Kidney epithelial cell (primary cell): ENCODE data around the gene USP31. TPM values are rescaled to one million over a fixed set of nuclear protein-coding genes. Genes with fewer than 3 reads are reported as not detected.

Source experiments
- DNase-seq: peaks from one replicate; pipeline ENCODE4 v3.0.0-alpha.2; 2010; ENCODE audit warnings: low read depth
- H3K27me3 ChIP-seq: 2 replicates; pipeline ENCODE4 v1.6.0; 2011; ENCODE audit warnings: low read length; ENCODE audit not compliant: control insufficient read depth, insufficient read depth
- H3K36me3 ChIP-seq: 2 replicates; pipeline ENCODE4 v1.5.1; 2011; ENCODE audit warnings: low read length; ENCODE audit not compliant: control insufficient read depth, insufficient read depth
- H3K4me3 ChIP-seq: 2 replicates; pipeline ENCODE4 v1.5.1; 2011; ENCODE audit warnings: low read depth, mild to moderate bottlenecking, control low read depth, low read length
- total RNA-seq: library from RNA; depleted of rRNA; stranded (reverse); fragments of >200 nt; gene quantifications from 2 replicates; pipeline ENCODE4 v1.2.3, GENCODE V29; 2015
- TF ChIP-seq, protein P1 (sequence below): IDR thresholded peaks from 2 replicates; pipeline ENCODE4 v1.5.1; 2011; ENCODE audit warnings: mild to moderate bottlenecking, moderate library complexity, low read length, control low read depth, inconsistent platforms; ENCODE audit not compliant: insufficient read depth, poor library complexity, severe bottlenecking

USP31 gene
- total RNA-seq, 1 donor from 2014 or later = 16.1 TPM

DNA sequence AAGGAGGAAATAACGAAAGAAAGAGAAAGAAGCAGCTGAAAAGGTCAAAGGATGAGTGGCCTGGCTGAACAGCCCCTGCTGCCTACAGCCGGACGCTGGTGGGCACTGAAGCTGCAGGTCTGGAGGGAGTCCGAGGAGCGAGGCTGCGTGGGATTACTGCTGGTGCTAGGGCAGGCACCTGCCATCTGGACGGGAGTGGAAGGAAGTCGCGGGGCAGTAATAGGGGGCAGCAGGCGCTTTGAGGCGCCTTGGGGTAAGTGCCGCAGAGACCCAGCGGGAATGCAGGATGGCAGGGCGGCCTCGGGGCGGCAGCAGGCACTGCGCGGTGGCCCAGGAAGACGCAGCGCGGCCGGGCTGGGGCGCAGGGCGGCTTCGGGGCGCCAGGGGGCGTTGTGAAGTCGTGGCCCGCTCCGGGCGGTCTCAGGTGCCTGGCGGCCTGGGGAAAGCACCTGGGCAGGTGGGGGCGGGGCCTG is 33.0 kb upstream of the USP31 start:
- no peak overlapping the region for H3K4me3 ChIP-seq
- peaks cover 28% of the 10 kb centered on the region for H3K27me3 ChIP-seq
- TF ChIP-seq, protein P1, sequence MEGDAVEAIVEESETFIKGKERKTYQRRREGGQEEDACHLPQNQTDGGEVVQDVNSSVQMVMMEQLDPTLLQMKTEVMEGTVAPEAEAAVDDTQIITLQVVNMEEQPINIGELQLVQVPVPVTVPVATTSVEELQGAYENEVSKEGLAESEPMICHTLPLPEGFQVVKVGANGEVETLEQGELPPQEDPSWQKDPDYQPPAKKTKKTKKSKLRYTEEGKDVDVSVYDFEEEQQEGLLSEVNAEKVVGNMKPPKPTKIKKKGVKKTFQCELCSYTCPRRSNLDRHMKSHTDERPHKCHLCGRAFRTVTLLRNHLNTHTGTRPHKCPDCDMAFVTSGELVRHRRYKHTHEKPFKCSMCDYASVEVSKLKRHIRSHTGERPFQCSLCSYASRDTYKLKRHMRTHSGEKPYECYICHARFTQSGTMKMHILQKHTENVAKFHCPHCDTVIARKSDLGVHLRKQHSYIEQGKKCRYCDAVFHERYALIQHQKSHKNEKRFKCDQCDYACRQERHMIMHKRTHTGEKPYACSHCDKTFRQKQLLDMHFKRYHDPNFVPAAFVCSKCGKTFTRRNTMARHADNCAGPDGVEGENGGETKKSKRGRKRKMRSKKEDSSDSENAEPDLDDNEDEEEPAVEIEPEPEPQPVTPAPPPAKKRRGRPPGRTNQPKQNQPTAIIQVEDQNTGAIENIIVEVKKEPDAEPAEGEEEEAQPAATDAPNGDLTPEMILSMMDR = peak; percentile 68
- no peaks in the 10 kb centered on the region for H3K36me3 ChIP-seq
- DNase-seq = peak; percentile 5

DNA sequence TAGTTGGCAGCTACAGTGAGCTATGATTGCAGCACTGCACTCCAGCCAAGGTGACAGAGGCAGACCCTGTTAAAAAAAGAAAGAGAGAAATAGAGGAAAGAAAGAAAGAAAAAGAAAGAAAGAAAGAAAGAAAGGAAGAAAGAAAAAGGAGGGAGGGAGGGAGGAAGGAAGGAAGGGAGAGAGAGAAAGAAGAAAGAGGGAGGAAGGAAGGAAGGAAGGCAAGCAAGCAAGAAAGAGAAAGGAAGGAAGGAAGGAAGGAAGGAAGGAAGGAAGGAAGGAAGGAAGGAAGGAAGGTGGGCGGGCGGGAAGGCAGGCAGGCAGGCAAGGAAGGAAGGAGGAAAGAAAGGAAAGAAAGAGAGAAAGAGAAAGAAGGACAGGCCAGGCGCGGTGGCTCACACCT is 32.3 kb upstream of the USP31 start:
- no peak for DNase-seq
- peaks cover 28% of the 10 kb centered on the region for H3K27me3 ChIP-seq
- H3K4me3 ChIP-seq = no peak overlapping the region
- TF ChIP-seq, protein P1 = no peak
- no peaks in the 10 kb centered on the region for H3K36me3 ChIP-seq

DNA sequence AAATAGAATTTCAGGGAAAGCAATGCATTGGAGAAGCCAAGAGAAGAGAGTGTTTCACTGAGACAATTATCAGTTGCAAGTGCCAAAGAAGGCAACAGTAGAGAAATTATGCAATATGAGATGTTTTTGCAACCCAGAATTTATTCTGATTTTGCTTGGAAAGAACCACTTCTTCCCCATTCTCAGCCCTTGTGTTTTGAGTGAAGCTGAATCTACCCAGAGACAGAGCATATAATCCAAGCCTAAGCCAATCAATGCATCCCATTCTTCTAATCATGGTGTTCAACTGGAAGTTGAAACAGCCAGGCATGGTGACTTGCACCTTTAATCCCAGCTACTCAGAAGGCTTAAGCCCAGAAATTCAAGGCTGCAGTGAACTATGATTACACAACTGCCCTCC is 26.4 kb upstream of the USP31 start:
- Histone ChIP-seq H3K27me3 (no peaks in the 10 kb centered on the region), H3K36me3 (no peaks in the 10 kb centered on the region), H3K4me3 (no peak overlapping the region)
- no peak for DNase-seq
- TF ChIP-seq, protein P1 = no peak

DNA sequence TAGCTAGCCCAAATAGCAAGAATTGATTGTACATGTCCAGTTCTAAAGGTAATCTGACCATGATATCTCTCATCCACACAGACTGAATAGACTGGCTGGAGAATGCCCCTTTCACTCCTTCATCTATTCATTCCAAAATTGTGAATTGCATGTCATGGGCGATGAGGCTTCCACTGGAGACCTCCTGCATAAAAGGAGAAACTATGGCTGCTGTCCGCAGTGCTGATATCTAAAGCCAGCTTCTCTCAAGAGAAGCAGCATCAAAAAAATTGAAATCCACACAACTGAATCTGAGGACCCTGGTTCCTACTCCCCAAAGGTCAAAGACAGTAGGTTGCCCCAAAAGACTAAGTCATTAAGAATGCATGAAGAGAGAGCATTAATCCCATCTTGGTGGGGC is 25.4 kb upstream of the USP31 start:
- TF ChIP-seq, protein P1 = no peak
- Histone ChIP-seq H3K36me3 (no peaks in the 10 kb centered on the region), H3K27me3 (no peaks in the 10 kb centered on the region), H3K4me3 (no peak overlapping the region)
- DNase-seq = no peak

DNA sequence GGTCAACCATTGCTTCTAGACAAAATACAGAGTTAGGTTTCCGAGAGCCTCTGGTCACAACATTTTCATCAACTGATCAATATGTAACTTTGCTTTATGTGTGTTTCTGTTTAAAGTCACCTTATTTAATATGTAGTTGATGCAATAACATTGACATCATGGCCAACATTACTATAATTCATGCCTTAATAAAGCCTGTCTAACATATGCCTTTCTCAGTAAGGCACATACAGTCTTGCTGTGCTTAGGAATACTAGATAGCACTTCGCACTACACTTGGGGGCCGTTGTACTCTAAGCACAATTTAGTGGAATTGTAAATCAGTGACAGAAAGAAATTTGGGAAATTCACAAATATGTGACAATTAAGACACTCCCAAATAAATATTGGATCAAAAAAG is 23.7 kb upstream of the USP31 start:
- Histone ChIP-seq H3K4me3 (no peak overlapping the region), H3K27me3 (no peaks in the 10 kb centered on the region), H3K36me3 (no peaks in the 10 kb centered on the region)
- DNase-seq = no peak
- TF ChIP-seq, protein P1 = no peak

DNA sequence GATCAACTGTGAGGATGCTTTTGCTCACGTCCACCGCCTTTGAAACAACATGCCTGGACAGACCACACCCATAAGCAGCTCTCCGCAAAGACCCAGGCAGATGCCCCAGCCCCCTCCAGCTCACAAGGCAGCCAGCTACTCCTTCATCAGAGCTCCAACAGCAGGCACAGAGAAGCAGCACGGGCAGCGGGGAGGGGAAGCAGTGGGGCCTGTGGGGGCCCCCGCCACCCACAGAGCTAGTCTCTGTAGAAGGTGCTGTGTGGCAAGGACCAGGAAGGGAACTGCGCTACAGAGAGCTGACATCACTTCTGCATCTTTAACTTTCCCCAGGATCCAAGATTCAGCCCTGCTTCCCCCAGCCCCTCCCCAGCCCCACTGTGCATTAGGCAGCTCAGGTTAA is 23.3 kb upstream of the USP31 start:
- DNase-seq = no peak
- no peaks in the 10 kb centered on the region for H3K27me3 ChIP-seq

More for the DNA sequence above, 23.3 kb upstream of the USP31 start:
- TF ChIP-seq, protein P1 = no peak
- H3K4me3 ChIP-seq = no peak overlapping the region
- no peaks in the 10 kb centered on the region for H3K36me3 ChIP-seq
